ENCODE results near the gene INTS11. TPM values are rescaled to one million over a fixed set of nuclear protein-coding genes. Genes with fewer than 3 reads are reported as not detected.

INTS11 gene
- total and polyA plus RNA-seq, 9 of the 15 experiments (the other 6 are each of a cell fraction or from before 2014, with no cell fraction given): 3.6 to 183 (median 110) TPM

GRCh38 chr1:1330366-1331067 is 6.1 kb upstream of the INTS11 start (continued):
- peak; percentile 0 for TF ChIP-seq HMGN3 (IDR thresholded peaks at IDR 0.05; ENCODE audit: borderline replicate concordance, extremely low read depth, insufficient read length, low read depth, low read length)
- no peak for TF ChIP-seq SFPQ (IDR thresholded peaks at IDR 0.05; ENCODE audit: low read depth, low read length)
- no peak for TF ChIP-seq LARP7 (IDR thresholded peaks at IDR 0.05)
- TF ChIP-seq SMC3 (conservative IDR thresholded peaks at IDR 0.05; ENCODE audit: insufficient read depth, low read depth, low read length): no peak
- TF ChIP-seq CREB1 (IDR thresholded peaks at IDR 0.05): no peak
- no peak for TF ChIP-seq CREB1 (CRISPR knock-in tag; IDR thresholded peaks at IDR 0.05)
- TF ChIP-seq SPI1 (IDR thresholded peaks at IDR 0.05; ENCODE audit: borderline replicate concordance, low read depth, low read length): no peak
- TF ChIP-seq ZNF174 (CRISPR knock-in tag; IDR thresholded peaks at IDR 0.05): no peak
- TF ChIP-seq STAG1 (CRISPR knock-in tag; IDR thresholded peaks at IDR 0.05; ENCODE audit: borderline replicate concordance): 0 out of 2 replicates have a peak, but pooled peaks have one; percentile 25

All from K562 (cell line).